HT1080 (cell line): Measurements from ENCODE around the gene CTU2. TPM values are rescaled to one million over a fixed set of nuclear protein-coding genes. Genes with fewer than 3 reads are reported as not detected.
A peak's percentile ranks its signal among the peaks of the same experiment; 100 is the strongest.

ENCODE experiments used
- DNase-seq: peaks from one replicate; pipeline ENCODE4 v3.0.0-alpha.2; 2015; ENCODE audit warnings: low read depth
- total RNA-seq: library from RNA; depleted of rRNA; stranded (reverse); fragments of >200 nt; shearing (Covaris generic); gene quantifications from 2 replicates; pipeline ENCODE4 v1.2.3, GENCODE V29; 2014

Gene CTU2
- total RNA-seq, 1 experiment from 2014 or later: 31.0 TPM

- no peak for DNase-seq
These were observed 21.6 kb downstream of the CTU2 start for GRCh38 chr16:88727871-88728270.

GRCh38 chr16:88730632-88731607 lies 24.6 kb downstream of the CTU2 start:
- peak; percentile 23 for DNase-seq

GRCh38 chr16:88731699-88732098 lies 25.4 kb downstream of the CTU2 start:
- DNase-seq: peak; percentile 28

GRCh38 chr16:88732172-88732960 lies 26.1 kb downstream of the CTU2 start:
- peak; percentile 38 for DNase-seq

GRCh38 chr16:88732961-88733294 lies 26.6 kb downstream of the CTU2 start:
- DNase-seq: no peak

- DNase-seq: no peak
These were observed 27.5 kb downstream of the CTU2 start for GRCh38 chr16:88733630-88734360.

GRCh38 chr16:88734361-88734728 lies 28.0 kb downstream of the CTU2 start:
- DNase-seq: no peak

- DNase-seq: no peak
These were observed 28.8 kb downstream of the CTU2 start for GRCh38 chr16:88735121-88735520.

GRCh38 chr16:88735616-88736015 lies 29.3 kb downstream of the CTU2 start:
- no peak for DNase-seq

- no peak for DNase-seq
These were observed 29.8 kb downstream of the CTU2 start for GRCh38 chr16:88736088-88736487.

- no peak for DNase-seq
These were observed 30.2 kb downstream of the CTU2 start for GRCh38 chr16:88736496-88736895.

- DNase-seq: peak; percentile 49
These were observed 31.2 kb downstream of the CTU2 start for GRCh38 chr16:88737298-88738150.

- DNase-seq: no peak
These were observed 32.1 kb downstream of the CTU2 start for GRCh38 chr16:88738151-88739084.

GRCh38 chr16:88739139-88739976 lies 33.1 kb downstream of the CTU2 start:
- DNase-seq: no peak

- no peak for DNase-seq
These were observed 33.8 kb downstream of the CTU2 start for GRCh38 chr16:88739977-88740726.

GRCh38 chr16:88740727-88741055 lies 34.4 kb downstream of the CTU2 start:
- no peak for DNase-seq

- no peak for DNase-seq
These were observed 35.1 kb downstream of the CTU2 start for GRCh38 chr16:88741368-88741767.
